Gastrocnemius medialis (tissue), 4 donors: ENCODE results near the gene CRYBB1.

Experiments
- POLR2A ChIP-seq, 2 donors: fragments of 450-650 bp; IDR thresholded peaks; one replicate each; pipeline ENCODE4 v1.6.1; 2017; ENCODE audit warnings: antibody characterized with exemption in 2 of 2, mild to moderate bottlenecking in 2 of 2, moderate library complexity in 2 of 2
- TF ChIP-seq, protein P1 (sequence below), 5 experiments: fragments of 450-650 bp in 3 of 5; fragments of 200-600 bp in 2 of 5; sonication (generic) in 2 of 5; IDR thresholded peaks in 4 of 5; conservative IDR thresholded peaks in 1 of 5; 1 replicate in 4 of 5; 2 replicates in 1 of 5; pipeline ENCODE4 v1.5.1; 2016 to 2019; ENCODE audit warnings: antibody characterized with exemption in 5 of 5, mild to moderate bottlenecking in 3 of 5, moderate library complexity in 3 of 5

DNA sequence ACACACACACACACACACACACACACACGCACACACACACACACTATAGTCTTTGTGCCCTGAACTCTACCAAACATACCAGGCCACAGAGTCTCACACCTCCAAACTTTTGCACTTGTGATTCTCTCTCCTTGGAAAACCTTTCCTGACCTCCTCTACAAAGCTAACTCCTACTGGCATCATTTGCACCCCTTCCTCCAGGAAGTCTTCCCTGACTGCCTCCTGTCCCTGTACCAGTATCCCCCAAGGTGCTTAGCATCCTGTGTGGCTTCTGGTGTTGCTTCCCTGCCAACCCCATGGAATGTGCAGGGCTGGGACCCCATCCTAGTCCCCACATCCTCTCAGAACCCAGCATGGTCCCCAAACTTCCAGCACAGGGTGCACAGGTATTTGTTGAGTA, 36.8 kb downstream of the CRYBB1 start:
- TF ChIP-seq, protein P1, sequence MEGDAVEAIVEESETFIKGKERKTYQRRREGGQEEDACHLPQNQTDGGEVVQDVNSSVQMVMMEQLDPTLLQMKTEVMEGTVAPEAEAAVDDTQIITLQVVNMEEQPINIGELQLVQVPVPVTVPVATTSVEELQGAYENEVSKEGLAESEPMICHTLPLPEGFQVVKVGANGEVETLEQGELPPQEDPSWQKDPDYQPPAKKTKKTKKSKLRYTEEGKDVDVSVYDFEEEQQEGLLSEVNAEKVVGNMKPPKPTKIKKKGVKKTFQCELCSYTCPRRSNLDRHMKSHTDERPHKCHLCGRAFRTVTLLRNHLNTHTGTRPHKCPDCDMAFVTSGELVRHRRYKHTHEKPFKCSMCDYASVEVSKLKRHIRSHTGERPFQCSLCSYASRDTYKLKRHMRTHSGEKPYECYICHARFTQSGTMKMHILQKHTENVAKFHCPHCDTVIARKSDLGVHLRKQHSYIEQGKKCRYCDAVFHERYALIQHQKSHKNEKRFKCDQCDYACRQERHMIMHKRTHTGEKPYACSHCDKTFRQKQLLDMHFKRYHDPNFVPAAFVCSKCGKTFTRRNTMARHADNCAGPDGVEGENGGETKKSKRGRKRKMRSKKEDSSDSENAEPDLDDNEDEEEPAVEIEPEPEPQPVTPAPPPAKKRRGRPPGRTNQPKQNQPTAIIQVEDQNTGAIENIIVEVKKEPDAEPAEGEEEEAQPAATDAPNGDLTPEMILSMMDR (IDR thresholded peaks at IDR 0.05 in 4 of 5, conservative IDR thresholded peaks at IDR 0.05 in 1 of 5): no peak
- no peak for TF ChIP-seq POLR2A (IDR thresholded peaks at IDR 0.05)
